MV-4-11 (cell line): ENCODE measurements around the gene ANKRD28.
"Not testable (repeated sequence)": the region's sequence is repeated elsewhere in the genome, so short reads cannot be mapped to it uniquely, and the experiment has no call there.

Source experiments
- DNase-seq: peaks from one replicate; lab custom pipeline; 2025; lab: John Stamatoyannopoulos, UW

ANKRD28 gene

DNA sequence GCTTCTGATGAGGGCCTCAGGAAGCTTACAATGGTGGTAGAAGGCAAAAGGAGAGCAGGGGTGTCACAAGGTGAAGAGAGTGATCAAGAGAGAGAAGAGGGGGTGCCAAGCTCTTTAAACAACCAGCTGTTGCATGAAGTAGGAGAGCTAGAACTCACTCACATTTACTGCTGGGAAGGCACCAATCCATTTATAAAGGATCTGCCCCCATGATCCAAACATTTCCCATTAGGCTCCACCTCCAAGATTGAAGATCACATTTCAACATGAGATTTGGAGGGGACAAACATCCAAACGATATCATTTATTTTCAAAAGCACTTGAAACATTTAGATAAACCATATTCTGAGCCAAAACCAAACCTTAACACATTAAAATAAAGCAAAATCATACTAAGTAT, 26.3 kb downstream of the ANKRD28 start:
- DNase-seq = no peak

DNA sequence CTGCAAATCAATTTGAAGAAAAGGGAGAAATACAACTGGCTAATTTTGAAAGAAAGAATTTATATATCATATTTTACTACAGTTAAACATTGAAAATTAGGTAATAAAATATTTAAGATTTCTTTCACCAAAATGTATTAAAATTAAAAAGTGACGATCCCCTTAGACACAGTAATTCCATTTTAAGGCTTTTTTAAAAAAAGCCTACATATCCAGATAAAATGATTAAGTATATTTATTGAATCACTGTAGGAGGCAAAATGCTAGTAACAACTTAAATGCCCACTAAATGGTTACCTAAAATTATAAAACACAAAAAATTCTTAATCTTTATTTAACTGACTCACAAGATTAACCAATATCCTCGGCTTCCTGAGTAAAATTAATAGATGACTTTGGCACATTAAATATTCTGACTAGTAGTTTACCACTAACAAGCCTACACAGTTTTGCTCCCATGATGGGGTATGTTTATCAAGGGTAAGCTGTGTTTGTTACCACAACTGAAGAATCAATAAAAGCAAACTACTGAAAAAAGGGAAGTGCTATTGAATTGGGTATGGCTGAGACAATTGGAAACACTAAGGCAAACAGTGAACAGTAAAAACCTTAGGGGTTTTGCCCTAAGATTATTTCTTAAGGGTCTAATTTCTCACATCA, 28.4 kb downstream of the ANKRD28 start:
- DNase-seq = peak; percentile 33

DNA sequence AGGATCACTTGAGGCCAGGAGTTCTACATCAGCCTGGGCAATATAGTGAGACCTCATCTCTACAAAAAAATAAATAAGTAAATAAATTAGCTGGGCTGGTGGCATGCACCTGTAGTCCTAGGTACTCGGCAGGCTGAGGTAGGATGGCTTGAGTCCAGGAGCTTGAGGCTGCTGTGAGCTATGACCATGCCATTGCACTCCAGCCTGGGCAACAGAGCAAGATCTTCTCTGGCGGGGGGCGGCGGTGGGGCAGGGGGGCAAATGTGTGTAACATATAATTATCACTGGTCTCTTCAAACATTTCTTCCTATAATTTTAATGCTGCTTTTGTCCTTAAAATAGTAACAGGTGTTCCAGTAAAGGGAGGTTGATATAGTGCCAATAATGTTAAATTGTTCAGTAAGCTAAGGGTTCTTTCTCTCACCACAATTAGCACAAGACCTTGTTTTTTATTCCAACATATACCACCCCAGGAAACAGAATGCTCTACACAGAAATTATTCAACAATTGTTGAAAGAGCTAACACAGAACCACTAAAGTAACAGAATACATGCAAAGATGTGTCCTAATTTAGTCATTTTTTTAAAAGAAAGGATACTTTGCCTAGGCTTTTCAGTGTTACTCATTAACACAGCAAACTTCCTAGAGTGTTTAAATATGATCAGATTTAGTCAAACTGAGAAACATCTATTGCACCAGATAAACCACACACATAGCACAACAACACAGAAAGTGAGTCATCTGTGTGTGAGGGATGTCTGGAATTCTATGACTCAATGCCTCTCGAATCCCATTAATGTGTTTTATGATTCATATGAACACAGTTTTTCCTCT, 29.1 kb downstream of the ANKRD28 start:
- DNase-seq = peak; percentile 76

DNA sequence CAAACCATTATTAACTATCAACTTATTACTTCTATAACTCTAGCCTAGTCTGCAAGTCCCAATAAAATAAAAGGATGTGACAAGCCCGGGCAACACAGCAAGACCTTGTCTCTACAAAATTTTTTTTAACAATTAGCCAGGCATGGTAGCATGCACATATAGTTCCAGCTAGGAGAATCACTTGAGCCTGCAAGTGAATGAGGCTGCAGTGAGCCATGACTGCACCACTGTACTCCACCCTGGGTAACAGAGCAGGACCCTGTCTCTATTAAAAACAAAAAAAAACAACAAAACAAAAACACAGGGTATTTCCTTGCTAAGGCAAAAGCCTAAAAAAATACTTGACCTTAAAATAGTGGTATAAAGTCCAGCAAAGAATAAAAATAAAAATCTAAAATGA, 31.4 kb downstream of the ANKRD28 start:
- DNase-seq = no peak

DNA sequence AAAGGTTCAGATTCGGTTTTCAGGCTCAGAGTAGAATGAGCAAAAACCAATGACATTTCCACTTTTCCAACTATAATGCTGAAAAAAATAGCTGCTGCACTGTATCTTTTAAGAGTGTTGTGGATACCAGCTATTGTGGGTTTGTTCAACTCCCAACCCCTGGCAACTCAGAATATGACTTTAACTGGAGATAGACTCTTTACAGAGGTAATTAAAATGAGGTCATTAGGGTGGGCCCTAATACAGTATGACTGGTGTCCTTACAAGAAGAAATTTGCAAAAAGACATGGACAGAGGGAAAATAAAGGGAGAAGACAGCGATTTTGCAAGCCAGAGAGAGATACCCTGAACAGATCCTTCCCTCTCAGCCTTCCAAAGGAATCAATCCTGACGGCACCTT, 39.5 kb downstream of the ANKRD28 start:
- no peak for DNase-seq

DNA sequence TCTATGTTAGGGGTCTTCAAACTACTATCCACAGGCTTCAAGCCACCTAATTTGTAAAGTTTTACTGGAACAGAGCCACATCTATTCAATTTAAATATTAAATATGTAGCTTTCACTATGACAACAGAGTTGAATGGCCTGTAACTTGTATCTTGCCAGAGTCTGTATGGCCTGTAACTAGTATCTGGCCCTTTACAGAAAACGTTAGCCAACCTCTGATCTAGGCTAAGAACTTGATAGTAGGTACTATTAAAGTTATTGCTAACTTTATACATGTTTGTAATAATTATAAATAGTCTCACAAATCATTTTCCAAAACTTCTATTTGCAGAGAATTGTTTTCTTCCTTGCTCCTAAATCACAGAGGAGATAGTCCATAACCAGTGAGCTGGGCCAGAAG, 40.0 kb downstream of the ANKRD28 start:
- DNase-seq = no peak

DNA sequence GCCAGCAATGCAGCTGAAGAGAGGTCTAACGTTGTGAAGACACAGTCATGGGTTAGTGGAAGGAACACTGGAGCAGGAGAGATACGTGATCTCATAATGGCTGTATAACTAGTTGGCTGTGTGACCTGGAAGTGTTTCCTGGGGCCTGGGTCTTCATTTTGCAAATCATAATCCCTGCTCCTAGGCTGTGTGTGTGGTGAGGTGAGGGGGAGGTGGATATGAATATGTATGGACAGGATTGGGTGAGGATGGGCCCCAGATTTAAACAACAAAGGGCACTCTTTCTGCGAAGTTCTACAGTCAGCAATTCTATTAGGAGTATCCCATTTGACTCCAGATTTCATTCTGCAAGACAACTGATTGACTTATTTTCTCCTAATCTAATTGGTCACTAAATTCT, 41.3 kb downstream of the ANKRD28 start:
- DNase-seq = no peak

DNA sequence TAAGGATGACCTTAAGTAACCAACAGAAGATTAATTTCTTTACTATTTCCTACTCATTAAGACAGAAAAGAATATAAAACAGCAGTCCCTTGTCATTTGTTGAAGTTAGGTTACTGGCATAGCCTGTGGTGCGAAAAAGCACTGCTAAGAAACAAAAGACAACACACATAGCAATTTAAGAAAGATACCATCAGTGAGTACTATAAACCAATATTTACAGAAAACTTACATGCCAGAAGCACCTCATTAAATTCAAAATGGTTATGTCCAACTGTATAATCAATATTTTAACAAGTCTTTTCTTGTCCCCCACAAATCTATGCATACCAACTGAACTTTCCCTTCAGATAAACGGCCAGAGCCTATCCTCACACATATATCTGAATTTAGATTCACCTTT, 42.0 kb downstream of the ANKRD28 start:
- no peak for DNase-seq

DNA sequence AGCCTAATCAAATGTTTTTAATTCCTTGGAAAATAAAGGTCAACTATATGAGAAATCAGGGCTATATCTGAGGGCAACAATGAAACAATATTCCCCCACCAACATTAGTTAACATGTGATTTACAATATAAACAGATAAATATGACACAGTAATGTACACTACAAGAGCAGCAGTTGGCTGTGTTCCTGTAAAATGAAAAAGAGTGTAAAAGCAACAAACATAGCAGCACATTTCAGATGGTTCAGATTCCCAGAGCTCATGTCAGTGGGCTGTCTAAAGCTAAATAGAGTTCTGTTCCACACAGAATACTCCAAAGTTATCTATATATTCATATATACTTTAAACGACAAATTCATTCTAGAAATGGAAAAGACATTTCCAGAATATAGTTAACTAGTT, 42.6 kb downstream of the ANKRD28 start:
- no peak for DNase-seq

DNA sequence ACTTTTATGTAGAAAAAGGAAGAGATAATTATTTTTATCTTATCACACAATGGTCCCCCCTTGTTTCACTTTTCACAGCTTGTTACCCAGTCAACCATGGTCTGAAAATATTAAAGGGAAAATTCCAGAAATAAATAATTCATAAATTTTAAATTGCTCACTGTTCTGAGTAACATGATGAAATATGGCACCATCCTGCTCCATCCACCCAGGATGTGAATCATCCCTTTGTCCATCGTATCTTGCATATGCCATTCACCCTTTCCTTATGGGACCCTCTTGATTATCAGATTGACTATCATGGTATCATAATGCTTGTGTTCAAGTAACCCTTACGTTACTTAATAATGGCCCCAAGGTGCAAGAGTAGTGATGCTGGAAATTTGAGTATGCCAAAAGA, 43.7 kb downstream of the ANKRD28 start:
- no peak for DNase-seq

DNA sequence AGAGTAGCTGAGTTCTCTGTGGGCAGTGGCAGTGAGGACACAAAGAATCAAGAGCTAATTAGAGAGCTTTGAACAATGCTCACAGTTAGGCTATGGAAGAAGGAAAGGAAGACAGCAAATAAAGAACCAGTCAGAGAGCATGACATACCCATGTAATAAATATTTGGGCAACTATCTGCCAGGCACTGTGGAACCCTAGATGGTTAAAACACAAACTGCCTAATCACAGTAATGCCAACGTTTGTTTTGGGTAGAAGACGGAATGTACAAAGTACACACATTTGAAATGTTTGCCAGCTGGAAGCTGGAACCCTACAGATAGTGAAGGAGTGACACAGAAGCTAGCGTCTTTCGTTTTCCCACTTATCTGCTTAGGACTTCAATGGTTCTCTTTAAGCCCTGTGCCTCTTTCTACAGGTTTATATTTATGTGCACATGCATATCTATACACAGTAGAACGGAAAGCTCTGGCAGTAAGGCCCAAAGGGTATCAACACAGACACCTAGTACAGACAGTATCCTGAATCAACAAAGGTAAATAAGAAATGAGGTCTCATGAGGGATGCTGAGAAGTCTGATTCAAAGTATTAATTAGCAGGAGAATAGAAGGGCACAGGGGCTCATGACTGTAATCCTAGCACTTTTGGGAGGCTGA, 44.6 kb downstream of the ANKRD28 start:
- DNase-seq = no peak

DNA sequence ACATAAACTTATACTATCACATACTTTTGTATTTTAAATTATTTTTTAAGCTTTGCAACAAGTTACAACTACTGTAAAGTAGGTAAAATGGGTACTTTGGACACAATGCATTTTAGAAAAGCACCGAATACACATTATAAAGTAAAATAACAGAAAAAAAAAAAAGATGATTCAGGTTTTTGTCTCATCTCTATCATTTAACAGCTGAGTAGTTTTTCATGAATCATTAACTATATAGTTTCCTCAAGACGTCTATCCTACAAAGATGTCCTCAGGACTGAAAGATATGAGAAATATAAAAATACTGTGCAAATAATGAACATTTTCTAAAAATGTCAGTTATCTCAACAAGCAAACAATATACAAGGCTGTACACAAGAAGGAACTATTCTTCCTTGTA, 46.9 kb downstream of the ANKRD28 start:
- no peak for DNase-seq

DNA sequence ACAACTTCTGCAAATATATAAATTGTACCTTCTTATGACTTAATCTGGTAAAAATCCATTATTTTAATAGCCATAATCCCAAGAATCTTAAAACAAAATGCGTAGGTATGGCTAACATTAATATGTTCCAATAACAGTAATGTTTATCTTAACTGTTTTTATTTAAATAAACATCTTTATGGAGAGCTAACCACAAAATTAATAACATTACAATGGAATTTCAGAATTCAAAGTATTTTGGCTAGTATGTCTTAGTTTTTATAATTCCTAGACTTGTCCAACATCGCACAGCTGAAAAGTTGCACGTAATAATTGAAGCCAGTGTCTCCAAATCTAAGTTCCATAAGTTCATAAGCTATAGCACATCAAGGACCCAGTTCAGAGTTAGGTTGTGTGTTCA, 47.6 kb downstream of the ANKRD28 start:
- DNase-seq = no peak

DNA sequence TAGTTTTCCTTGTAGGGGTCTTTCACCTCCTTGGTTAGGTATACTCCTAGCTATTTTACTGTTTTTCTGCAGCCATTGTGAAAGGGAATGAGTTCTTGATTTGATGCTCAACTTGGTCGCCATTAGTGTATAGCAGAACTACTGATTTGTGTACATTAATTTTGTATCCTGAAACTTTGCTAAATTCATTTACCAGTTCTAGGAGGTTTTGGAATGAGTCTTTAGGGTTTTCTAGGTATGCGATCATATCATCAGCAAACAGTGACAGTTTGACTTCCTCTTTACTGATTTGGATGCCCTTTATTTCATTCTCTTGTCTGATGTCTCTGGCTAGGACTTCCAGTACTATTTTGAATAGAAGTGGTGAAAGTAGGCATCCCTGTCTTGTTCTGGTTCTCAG, 51.9 kb downstream of the ANKRD28 start:
- not testable (repeated sequence) for DNase-seq

DNA sequence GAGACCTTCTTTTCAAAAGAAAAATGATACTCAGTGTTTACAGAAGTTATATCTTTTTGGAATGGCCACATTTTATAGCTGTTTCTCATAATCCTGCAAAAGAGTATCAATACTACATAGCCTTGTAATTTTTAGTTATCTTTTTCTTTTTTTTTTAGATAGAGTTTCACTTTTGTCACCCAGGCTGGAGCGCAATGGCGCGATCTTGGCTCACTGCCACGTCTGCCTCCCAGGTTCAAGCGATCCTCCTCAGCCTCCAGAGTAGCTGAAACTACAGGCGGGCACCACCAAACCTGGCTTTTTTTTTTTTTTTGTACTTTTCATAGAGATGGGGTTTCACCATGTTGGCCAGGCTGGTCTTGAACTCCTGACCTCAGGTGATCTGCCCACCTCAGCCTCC, 53.6 kb downstream of the ANKRD28 start:
- no peak for DNase-seq

DNA sequence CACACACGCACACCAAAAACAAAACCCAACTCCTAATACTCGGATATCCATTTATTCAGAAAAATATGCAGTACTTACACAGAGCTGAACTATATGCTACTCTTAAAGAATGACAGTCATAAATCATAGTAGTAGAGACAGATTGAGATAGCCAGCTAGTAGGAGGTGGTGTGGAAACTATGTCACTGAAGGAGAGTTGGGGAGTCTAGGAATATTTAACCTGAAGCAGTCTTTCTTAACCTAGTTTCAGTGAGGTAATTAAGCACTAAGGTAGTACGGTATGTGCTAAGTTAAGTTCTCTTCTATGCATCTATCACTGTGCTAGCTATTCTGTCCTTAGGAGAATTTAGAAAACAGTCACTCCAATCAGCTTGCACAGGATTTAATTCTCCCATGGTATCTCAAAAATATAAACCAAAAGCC, 54.2 kb downstream of the ANKRD28 start:
- no peak for DNase-seq

DNA sequence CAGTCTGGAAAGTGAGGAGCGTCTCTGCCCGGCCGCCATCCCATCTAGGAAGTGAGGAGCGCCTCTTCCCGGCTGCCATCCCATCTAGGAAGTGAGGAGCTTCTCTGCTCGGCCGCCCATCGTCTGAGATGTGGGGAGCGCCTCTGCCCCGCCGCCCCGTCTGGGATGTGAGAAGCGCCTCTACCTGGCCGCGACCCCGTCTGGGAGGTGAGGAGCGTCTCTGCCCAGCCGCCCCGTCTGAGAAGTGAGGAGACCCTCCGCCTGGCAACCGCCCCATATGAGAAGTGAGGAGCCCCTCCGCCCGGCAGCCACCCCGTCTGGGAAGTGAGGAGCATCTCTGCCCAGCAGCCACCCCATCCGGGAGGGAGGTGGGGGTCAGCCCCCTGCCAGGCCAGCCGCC, 55.5 kb downstream of the ANKRD28 start:
- DNase-seq = not testable (repeated sequence)

DNA sequence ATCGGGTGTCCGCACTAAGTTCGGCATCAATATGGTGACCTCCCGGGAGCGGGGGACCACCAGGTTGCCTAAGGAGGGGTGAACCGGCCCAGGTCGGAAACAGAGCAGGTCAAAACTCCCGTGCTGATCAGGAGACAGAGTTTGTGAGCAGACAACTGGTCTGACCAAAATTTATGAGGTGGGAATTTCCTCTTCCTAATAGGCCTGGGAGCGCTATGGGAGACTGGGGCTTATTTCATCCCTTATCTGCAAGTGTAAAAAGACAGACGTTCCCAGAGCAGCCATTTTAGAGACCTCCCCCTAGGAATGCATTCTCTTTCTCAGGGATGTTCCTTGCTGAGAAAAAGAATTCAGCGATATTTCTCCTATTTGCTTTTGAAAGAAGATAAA, 59.2 kb downstream of the ANKRD28 start:
- not testable (repeated sequence) for DNase-seq

DNA sequence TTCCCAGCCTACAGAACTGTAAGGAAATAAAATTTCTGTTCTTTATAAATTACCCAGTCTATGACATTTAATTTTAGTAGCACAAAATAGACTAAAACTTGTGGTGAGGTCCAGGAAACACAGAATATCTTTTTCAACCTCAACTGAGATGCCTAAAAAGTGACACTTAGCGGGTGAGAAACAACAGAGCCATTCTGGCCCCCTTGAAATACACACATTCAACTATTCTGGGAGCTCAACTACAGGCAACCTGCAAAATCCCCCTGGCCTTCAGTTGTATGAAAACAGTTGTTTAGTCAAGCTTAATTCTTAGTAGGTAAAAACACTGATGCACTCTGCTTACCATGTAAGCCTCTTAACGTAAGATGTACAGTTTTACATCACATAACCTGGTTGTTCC, 66.8 kb downstream of the ANKRD28 start:
- DNase-seq = no peak

DNA sequence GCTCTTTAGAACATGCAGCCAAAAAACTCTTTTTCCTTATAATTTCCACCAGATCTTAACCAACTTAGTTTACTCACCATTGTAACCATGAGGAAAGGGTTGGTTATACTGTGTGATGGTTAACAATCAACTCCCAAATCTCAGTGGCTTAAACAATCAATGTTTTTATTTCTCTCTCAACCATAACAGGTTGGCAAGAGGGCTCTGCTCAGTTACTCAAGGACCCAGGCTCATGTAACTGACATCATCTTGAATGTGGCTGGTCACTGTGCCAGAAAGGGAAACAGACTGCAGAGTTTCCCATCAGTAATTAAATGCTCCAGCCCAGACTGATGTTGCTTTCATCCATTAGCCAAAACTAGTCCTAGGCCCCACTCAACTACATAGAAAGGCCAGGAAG, 69.0 kb downstream of the ANKRD28 start:
- no peak for DNase-seq

DNA sequence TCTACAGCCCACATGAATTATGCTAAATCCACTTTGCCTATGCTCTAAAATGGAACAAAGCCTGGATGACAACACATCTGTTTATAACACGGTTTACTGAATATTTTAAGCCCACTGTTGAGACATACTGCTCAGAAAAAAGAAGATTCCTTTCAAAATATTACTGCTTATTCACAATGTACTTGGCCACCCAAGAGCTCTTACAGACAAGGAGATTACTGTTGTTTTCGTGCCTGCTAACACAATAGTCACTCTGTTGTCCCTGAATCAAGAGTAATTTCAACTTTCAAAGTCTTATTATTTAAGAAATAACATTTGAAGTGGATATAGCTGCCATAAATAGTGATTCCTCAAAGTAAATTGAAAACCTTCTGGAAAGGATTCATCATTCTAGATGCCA, 70.9 kb downstream of the ANKRD28 start:
- no peak for DNase-seq

DNA sequence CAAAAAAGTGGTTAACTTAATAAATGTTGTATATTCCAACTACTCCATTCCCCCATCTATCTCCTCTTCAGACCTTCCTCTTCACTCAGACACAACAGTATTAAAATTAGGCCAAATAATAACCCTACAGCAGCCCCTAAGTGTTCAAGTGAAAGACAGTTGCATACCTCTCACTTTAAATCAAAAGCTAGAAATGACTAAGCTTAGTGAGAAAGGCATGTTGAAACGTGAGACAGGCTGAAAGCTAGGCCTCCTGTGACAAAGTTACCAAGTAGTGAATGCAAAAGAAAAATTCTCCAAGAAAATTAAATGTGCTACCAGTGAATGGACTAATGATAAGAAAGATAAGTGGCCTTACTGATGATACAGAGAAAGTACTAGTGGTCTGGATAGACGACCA, 71.7 kb downstream of the ANKRD28 start:
- no peak for DNase-seq

DNA sequence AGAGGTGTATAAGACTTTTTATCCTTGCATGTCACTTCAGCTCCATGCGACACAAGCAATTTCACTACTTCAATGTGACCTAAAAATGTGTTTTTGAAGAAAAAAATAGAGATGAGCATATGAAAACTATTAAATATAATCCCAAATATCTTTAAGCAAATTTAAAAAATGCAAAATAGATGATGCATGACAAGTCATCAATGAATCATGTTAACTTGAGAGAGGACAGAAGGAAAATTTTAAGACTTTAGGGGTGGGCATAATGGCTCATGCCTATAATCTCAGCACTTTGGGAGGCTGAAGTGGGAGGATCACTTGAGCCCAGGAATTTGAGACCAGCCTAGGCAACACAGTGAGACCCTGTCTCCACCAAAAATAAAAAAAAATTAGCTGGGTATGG, 73.3 kb downstream of the ANKRD28 start:
- no peak for DNase-seq

DNA sequence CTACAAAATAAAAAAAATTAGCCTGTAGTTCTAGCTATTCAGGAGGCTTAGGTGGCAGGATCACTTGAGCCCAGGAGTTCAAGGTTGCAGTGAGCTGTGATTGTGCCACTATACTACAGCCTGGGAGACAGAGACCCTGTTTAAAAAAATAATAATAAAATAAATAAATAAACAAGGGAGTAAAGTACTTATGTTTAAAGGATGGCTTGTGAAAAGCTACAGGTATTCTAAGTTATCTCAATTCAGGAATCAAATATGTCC, 74.2 kb downstream of the ANKRD28 start:
- no peak for DNase-seq
